HFFc6 (cell line): ENCODE results near the gene MYH2. TPM values are rescaled to one million over a fixed set of nuclear protein-coding genes. Genes with fewer than 3 reads are reported as not detected.

ENCODE experiments used
- DNase-seq: peaks from one replicate; pipeline ENCODE4 v3.0.0-alpha.2; 2018
- H3K27ac Mint-ChIP-seq: 2 replicates; pipeline ENCODE4 v1.8.0; 2020; ENCODE audit warnings: mild to moderate bottlenecking, mixed read lengths
- H3K27me3 Mint-ChIP-seq: 2 replicates; pipeline ENCODE4 v1.8.0; 2021; ENCODE audit warnings: mild to moderate bottlenecking, moderate library complexity, mixed read lengths; ENCODE audit not compliant: insufficient read depth
- H3K36me3 Mint-ChIP-seq: 2 replicates; pipeline ENCODE4 v1.8.0; 2021; ENCODE audit warnings: low read depth, mixed read lengths
- H3K4me1 Mint-ChIP-seq: 2 replicates; pipeline ENCODE4 v1.8.0; 2020; ENCODE audit warnings: low read depth, mixed read lengths
- H3K4me3 Mint-ChIP-seq: 2 replicates; pipeline ENCODE4 v1.8.0; 2020; ENCODE audit warnings: mild to moderate bottlenecking, moderate library complexity, mixed read lengths
- H3K9me3 Mint-ChIP-seq: 2 replicates; pipeline ENCODE4 v1.8.0; 2020; ENCODE audit warnings: mild to moderate bottlenecking, mixed read lengths
- long read RNA-seq: library from polyadenylated mRNA; unstranded; transcript quantifications from one replicate; pipeline ENCODE4 v2.0.0, GENCODE V29; 2019
- total RNA-seq, 6 experiments: library from RNA; stranded (reverse); fragmentation: NEBNext Ultra II Directional; extraction: Animal tissue kit (Norgen Biotek cat#: 25700); gene quantifications; 2 replicates in 1 of 6; 3 replicates in 5 of 6; pipeline ENCODE4 v1.2.3, GENCODE V29; 2021
- TF ChIP-seq, protein P1 (sequence below): fragments of 200-600 bp; sonication (generic); IDR thresholded peaks from 2 replicates; pipeline ENCODE4 v1.5.0; 2021; ENCODE audit warnings: antibody characterized with exemption, mild to moderate bottlenecking

Gene MYH2
- total RNA-seq, result under 1 TPM in 1 of 6 experiments, not detected in 5; 0.14 TPM
- long read RNA-seq, result 0 reads

DNA sequence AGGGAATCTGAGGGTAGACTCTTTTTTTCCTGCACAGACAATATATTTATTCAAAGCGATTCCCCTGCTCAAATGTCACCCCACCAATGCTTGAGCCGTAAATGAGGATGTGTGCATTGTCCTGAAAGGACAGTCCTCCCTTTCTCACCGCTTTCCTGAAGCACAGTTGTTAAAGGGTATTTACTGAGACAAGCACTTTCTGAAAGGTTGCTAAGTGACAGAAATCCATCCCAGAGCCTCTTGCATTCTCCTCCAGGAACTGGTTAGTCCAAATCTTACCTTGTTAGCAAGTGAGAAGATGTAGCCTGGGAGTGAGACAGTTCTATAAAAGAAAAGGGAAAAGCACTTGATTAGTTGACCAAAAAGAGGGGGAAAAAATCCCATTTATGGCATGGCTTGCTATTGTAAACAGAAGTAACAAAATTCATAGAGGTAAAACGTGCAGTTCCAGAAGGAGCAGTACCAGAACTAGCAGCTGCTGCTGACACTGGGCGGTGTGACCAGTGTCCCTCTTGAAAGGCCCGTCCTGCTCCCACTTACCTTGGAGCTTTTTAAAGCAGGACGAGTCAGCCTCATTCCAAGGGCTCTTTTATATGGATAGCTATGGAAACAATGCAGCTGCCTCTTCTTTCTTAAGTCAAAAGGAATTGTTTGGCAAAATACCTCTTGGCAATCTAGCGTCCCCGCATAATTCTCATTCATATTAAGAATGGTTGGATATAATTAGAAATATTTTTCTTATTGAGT, at the start of gene MYH2:
TSS of gene MYH2 (minus strand) at position 563 of the 747 bp plus-strand sequence. CDS start 1,738 bp downstream, outside the sequence.
- H3K36me3 Mint-ChIP-seq, result no peaks in the 10 kb centered on the region; the same call in 1 of the 2 replicates
- no peaks in the 10 kb centered on the region for H3K4me1 Mint-ChIP-seq
- no peak for DNase-seq
- H3K27ac Mint-ChIP-seq, result no peak within 1 kb of the TSS
- H3K4me3 Mint-ChIP-seq, result no peak within 1 kb of the TSS
- TF ChIP-seq, protein P1, sequence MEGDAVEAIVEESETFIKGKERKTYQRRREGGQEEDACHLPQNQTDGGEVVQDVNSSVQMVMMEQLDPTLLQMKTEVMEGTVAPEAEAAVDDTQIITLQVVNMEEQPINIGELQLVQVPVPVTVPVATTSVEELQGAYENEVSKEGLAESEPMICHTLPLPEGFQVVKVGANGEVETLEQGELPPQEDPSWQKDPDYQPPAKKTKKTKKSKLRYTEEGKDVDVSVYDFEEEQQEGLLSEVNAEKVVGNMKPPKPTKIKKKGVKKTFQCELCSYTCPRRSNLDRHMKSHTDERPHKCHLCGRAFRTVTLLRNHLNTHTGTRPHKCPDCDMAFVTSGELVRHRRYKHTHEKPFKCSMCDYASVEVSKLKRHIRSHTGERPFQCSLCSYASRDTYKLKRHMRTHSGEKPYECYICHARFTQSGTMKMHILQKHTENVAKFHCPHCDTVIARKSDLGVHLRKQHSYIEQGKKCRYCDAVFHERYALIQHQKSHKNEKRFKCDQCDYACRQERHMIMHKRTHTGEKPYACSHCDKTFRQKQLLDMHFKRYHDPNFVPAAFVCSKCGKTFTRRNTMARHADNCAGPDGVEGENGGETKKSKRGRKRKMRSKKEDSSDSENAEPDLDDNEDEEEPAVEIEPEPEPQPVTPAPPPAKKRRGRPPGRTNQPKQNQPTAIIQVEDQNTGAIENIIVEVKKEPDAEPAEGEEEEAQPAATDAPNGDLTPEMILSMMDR, result no peak
- no peaks in the 10 kb centered on the region for H3K27me3 Mint-ChIP-seq
- peaks cover 6% of the 10 kb centered on the region; the same call in 1 of the 2 replicates for H3K9me3 Mint-ChIP-seq

DNA sequence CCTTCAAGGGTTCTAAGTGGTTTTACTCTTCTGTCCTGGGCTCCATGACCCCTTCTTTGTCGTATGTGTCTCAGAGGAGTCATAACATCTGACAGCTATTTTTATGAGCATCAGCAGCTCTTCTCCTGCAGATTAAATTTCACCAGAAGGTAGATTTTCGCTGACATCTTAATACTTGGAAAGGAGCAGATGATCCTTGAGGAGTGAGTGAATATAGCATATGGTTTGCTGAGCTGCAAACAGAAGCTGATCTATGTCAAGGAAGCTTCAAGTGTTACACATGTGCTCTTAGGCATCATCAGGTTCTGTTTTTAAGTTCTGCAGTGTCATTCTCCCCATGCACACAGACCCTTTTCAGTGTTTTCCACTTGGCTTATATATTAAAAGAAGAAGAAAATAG, 49.2 kb upstream of the MYH2 start:
- H3K27ac Mint-ChIP-seq, result no peak overlapping the region
- H3K4me1 Mint-ChIP-seq, result peaks cover 15% of the 10 kb centered on the region
- no peak for DNase-seq
- TF ChIP-seq, protein P1, result no peak
- peaks cover 2% of the 10 kb centered on the region; the same call in 1 of the 2 replicates for H3K27me3 Mint-ChIP-seq
- no peaks in the 10 kb centered on the region for H3K36me3 Mint-ChIP-seq
- H3K9me3 Mint-ChIP-seq, result no peaks in the 10 kb centered on the region; the same call in 1 of the 2 replicates
- no peak overlapping the region for H3K4me3 Mint-ChIP-seq

DNA sequence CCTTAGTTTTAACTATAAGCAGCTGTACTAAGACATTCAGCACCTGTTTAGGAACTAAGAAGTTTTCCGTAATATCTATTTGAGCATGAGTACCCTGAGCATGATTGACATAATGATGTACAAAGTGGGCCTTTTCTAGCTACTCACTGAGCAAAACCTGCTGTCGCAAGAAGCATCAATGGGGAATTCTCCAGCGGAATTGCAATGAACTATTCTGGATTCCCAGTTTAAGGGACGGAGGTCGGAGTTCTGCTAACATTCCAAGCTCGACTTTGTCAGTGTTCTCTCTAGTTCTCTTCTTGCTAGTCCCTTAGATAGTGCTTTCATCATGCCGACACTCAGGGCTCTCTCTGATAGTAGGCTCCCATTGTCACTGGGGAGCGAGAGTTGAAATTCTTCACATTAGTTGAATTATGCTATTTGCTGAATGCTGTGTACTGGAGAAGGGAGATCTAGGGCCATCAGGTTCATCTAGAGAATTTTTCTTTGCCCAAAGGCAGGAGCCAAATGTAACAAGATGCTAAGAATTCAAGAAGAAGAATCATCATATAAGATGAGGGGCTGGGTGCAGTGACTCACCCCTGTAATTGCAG, 40.2 kb upstream of the MYH2 start:
- TF ChIP-seq, protein P1, result no peak
- no peaks in the 10 kb centered on the region for H3K4me1 Mint-ChIP-seq
- H3K9me3 Mint-ChIP-seq, result peaks cover 4% of the 10 kb centered on the region; the same call in 1 of the 2 replicates
- DNase-seq, result no peak
- no peak overlapping the region for H3K27ac Mint-ChIP-seq
- peaks cover 2% of the 10 kb centered on the region; the same call in 1 of the 2 replicates for H3K27me3 Mint-ChIP-seq
- H3K36me3 Mint-ChIP-seq, result no peaks in the 10 kb centered on the region
- no peak overlapping the region for H3K4me3 Mint-ChIP-seq

DNA sequence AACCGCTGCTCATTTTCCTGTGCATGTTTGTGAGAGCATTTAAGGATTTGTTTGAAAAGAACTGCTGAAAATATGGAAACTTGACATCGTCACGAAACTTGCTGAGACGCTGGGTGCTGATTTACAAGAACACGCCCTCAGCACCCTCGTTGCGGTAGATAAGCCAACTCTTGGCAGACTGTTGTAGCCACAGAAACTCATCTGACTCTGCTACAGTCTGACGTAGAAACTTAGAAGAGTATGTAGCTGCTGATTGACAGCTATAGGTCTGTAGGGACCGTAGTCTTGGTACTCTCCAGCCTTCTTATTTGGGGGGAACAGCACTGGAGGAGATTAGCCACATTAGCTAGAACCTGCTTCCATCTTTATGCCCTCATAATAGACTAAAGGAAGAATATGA, 36.1 kb upstream of the MYH2 start:
- Mint-ChIP-seq H3K4me3 (no peak overlapping the region), H3K4me1 (no peaks in the 10 kb centered on the region), H3K27ac (no peak overlapping the region), H3K27me3 (no peaks in the 10 kb centered on the region; the same call in 1 of the 2 replicates), H3K36me3 (no peaks in the 10 kb centered on the region), H3K9me3 (peaks cover 4% of the 10 kb centered on the region; the same call in 1 of the 2 replicates)
- DNase-seq, result no peak
- TF ChIP-seq, protein P1, result no peak

DNA sequence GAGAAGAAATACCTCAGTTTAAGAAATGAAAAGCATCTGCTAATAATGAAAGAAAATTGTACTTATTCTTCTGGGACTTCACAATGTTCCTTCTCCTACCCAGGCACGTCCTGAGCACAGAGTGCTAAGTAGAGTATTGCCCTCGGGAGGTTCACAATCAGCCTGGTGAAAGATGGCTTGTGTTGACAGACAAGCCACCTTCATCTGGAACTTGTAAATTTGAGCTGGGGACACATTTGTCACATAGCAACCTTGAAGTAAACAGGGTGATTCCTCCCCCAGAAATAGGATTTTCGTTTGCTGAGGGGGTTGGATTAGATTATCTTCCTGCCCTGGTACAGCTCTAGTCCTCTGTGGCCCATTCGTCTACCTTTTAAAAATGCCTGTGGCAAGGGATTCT, 34.4 kb upstream of the MYH2 start:
- no peak for DNase-seq
- no peak overlapping the region for H3K4me3 Mint-ChIP-seq
- no peak overlapping the region for H3K27ac Mint-ChIP-seq
- TF ChIP-seq, protein P1, result no peak
- no peaks in the 10 kb centered on the region for H3K36me3 Mint-ChIP-seq
- H3K9me3 Mint-ChIP-seq, result peaks cover 4% of the 10 kb centered on the region; the same call in 1 of the 2 replicates
- H3K4me1 Mint-ChIP-seq, result no peaks in the 10 kb centered on the region
- H3K27me3 Mint-ChIP-seq, result peaks cover 1% of the 10 kb centered on the region
